Adrenal gland (tissue), 5 donors: Measurements from ENCODE around the gene ZNF414.

Experiments used
- CTCF ChIP-seq, 6 experiments: fragments of 450-650 bp in 4 of 6; fragments of 200-600 bp in 2 of 6; sonication (generic) in 1 of 6; IDR thresholded peaks; 1 replicate in 5 of 6; 2 replicates in 1 of 6; pipeline versions ENCODE4 v1.5.1 to v1.8.0; 2016 to 2021; ENCODE audit warnings: antibody characterized with exemption in 6 of 6, mild to moderate bottlenecking in 2 of 6, moderate library complexity in 1 of 6
- POLR2A ChIP-seq, 2 donors: fragments of 450-650 bp; IDR thresholded peaks; one replicate each; pipeline ENCODE4 v1.6.1; 2017; ENCODE audit warnings: antibody characterized with exemption in 2 of 2, mild to moderate bottlenecking in 2 of 2, moderate library complexity in 1 of 2
- donor health status: DM: no; HTN: no; CAD: no.

DNA sequence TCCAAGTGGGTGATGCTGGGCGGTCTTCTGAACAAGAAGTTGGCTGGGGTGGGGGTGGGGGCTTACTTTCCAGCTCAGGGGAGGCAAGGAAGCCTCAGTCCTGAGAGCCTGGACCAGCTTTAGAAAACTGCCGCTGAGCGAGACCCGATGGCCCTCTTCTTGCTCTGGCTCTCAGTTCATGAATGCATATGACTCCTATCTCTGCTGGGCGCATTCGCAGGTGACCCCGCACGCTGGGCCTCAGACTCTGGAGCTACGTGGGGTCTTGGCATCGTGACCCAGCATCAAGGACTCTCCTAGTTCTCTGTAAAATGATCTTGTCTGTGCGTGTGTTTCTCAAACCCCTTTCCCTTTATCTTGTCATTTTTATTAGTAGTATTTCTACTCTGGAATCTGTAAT lies 31.3 kb downstream of the ZNF414 start:
- no peak for TF ChIP-seq CTCF (IDR thresholded peaks at IDR 0.05)
- TF ChIP-seq POLR2A (IDR thresholded peaks at IDR 0.05), result no peak
